Measurements from ENCODE around the gene HLCS.
"Not testable (repeated sequence)": the region's sequence is repeated elsewhere in the genome, so short reads cannot be mapped to it uniquely, and the experiment has no call there.

HLCS gene

GRCh38 chr21:36960676-36961284 is 5.7 kb downstream of the HLCS start:
- DNase-seq, result no peak
- H3K27ac ChIP-seq, result no peak overlapping the region
- H3K4me3 ChIP-seq (ENCODE audit: low read depth, low read length), result no peak overlapping the region
- peaks cover 30% of the 10 kb centered on the region for H3K36me3 ChIP-seq
- no peaks in the 10 kb centered on the region for H3K9me3 ChIP-seq (ENCODE audit: severe bottlenecking)
- H3K27me3 ChIP-seq (ENCODE audit: insufficient read depth, low read depth, severe bottlenecking), result no peaks in the 10 kb centered on the region
- TF ChIP-seq CTCF (IDR thresholded peaks at IDR 0.05; ENCODE audit: low read depth, low read length), result no peak

GRCh38 chr21:36959020-36959835 is 7.2 kb downstream of the HLCS start:
- H3K27me3 ChIP-seq (ENCODE audit: insufficient read depth, low read depth, severe bottlenecking), result no peaks in the 10 kb centered on the region
- TF ChIP-seq CTCF (IDR thresholded peaks at IDR 0.05; ENCODE audit: low read depth, low read length), result no peak
- peaks cover 33% of the 10 kb centered on the region for H3K36me3 ChIP-seq
- no peak overlapping the region for H3K27ac ChIP-seq
- no peak overlapping the region for H3K4me3 ChIP-seq (ENCODE audit: low read depth, low read length)
- no peaks in the 10 kb centered on the region for H3K9me3 ChIP-seq (ENCODE audit: severe bottlenecking)
- no peak for DNase-seq

GRCh38 chr21:36955783-36956182 is 10.7 kb downstream of the HLCS start:
- no peak overlapping the region for H3K27ac ChIP-seq
- no peak overlapping the region for H3K4me3 ChIP-seq (ENCODE audit: low read depth, low read length)
- peaks cover 2% of the 10 kb centered on the region for H3K9me3 ChIP-seq (ENCODE audit: severe bottlenecking)
- no peak for DNase-seq
- peaks cover 24% of the 10 kb centered on the region for H3K36me3 ChIP-seq
- no peak for TF ChIP-seq CTCF (IDR thresholded peaks at IDR 0.05; ENCODE audit: low read depth, low read length)
- no peaks in the 10 kb centered on the region for H3K27me3 ChIP-seq (ENCODE audit: insufficient read depth, low read depth, severe bottlenecking)

GRCh38 chr21:36952331-36952730 is 14.1 kb downstream of the HLCS start:
- not testable (repeated sequence) for DNase-seq; H3K27me3 ChIP-seq (ENCODE audit: insufficient read depth, low read depth, severe bottlenecking); H3K9me3 ChIP-seq (ENCODE audit: severe bottlenecking); H3K4me3 ChIP-seq (ENCODE audit: low read depth, low read length); H3K27ac ChIP-seq
- peaks cover 16% of the 10 kb centered on the region for H3K36me3 ChIP-seq

GRCh38 chr21:36949171-36950141 is 17.0 kb downstream of the HLCS start:
- no peak overlapping the region for H3K4me3 ChIP-seq (ENCODE audit: low read depth, low read length)
- no peak for TF ChIP-seq CTCF (IDR thresholded peaks at IDR 0.05; ENCODE audit: low read depth, low read length)
- peaks cover 20% of the 10 kb centered on the region for H3K36me3 ChIP-seq
- DNase-seq, result peak; percentile 67
- peaks cover 2% of the 10 kb centered on the region for H3K9me3 ChIP-seq (ENCODE audit: severe bottlenecking)
- H3K27ac ChIP-seq, result peak overlapping the region; percentile 6
- no peaks in the 10 kb centered on the region for H3K27me3 ChIP-seq (ENCODE audit: insufficient read depth, low read depth, severe bottlenecking)

DNA sequence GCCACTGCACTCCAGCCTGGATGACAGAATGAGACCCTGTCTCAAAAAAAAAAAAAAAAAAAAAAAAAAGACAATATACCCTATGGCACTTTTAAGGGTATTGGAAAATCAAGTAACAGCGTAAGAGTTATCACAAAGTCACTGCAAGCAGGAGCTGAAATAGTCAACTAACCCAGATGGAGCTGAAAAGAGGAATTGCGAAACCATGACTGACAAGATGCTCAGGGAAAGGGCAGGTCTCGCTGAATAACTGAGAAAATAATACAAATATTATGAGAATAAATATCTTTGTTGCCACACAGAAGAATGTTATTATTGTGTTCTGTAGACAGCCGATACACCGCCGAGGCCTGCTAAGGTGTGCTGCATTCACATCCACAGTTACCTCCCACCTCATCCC is 17.8 kb downstream of the HLCS start:
- no peak for DNase-seq
- H3K4me3 ChIP-seq (ENCODE audit: low read depth, low read length), result no peak overlapping the region
- TF ChIP-seq CTCF (IDR thresholded peaks at IDR 0.05; ENCODE audit: low read depth, low read length), result no peak
- H3K27me3 ChIP-seq (ENCODE audit: insufficient read depth, low read depth, severe bottlenecking), result no peaks in the 10 kb centered on the region
- no peak overlapping the region for H3K27ac ChIP-seq
- H3K9me3 ChIP-seq (ENCODE audit: severe bottlenecking), result peaks cover 2% of the 10 kb centered on the region
- H3K36me3 ChIP-seq, result peaks cover 20% of the 10 kb centered on the region

Measured in WERI-Rb-1 (cell line).